H9 (cell line): ENCODE results near the gene UTP25. TPM values are rescaled to one million over a fixed set of nuclear protein-coding genes. Genes with fewer than 3 reads are reported as not detected.
"Not testable (repeated sequence)": the region's sequence is repeated elsewhere in the genome, so short reads cannot be mapped to it uniquely, and the experiment has no call there.

Source experiments
- DNase-seq: peaks from one replicate; pipeline ENCODE4 v3.0.0-alpha.2; 2017
- H2AFZ ChIP-seq: one replicate; pipeline ENCODE4 v1.6.1; 2013; ENCODE audit warnings: mild to moderate bottlenecking, low read length, control low read depth, moderate library complexity
- H2AK5ac ChIP-seq: 2 replicates; pipeline ENCODE4 v1.6.1; 2013; ENCODE audit warnings: low read length, control low read depth, mixed read lengths; ENCODE audit not compliant: insufficient read length
- H2BK120ac ChIP-seq: one replicate; pipeline ENCODE4 v1.6.1; 2013; ENCODE audit warnings: low read depth, mild to moderate bottlenecking, low read length, control low read depth, inconsistent platforms; ENCODE audit not compliant: poor library complexity, severe bottlenecking
- H2BK12ac ChIP-seq: 2 replicates; pipeline ENCODE4 v1.6.1; 2013; ENCODE audit warnings: low read length, control low read depth, mixed read lengths, low read depth; ENCODE audit not compliant: insufficient read length
- H2BK15ac ChIP-seq: 2 replicates; pipeline ENCODE4 v1.6.1; 2013; ENCODE audit warnings: low read depth, low read length, control low read depth
- H2BK20ac ChIP-seq: one replicate; pipeline ENCODE4 v1.6.1; 2013; ENCODE audit warnings: low read depth, mild to moderate bottlenecking, low read length, control low read depth, inconsistent platforms; ENCODE audit not compliant: poor library complexity, severe bottlenecking
- H2BK5ac ChIP-seq: 2 replicates; pipeline ENCODE4 v1.6.1; 2013; ENCODE audit warnings: low read length, control low read depth, mixed read lengths; ENCODE audit not compliant: insufficient read length
- H3K14ac ChIP-seq: 2 replicates; pipeline ENCODE4 v1.6.1; 2013; ENCODE audit warnings: low read length, control low read depth; ENCODE audit not compliant: insufficient read depth
- H3K18ac ChIP-seq: 2 replicates; pipeline ENCODE4 v1.6.1; 2013; ENCODE audit warnings: low read depth, mild to moderate bottlenecking, mixed read lengths, low read length, control low read depth; ENCODE audit not compliant: insufficient read length
- H3K23ac ChIP-seq: 2 replicates; pipeline ENCODE4 v1.6.1; 2013; ENCODE audit warnings: low read length, control low read depth, mixed read lengths, low read depth; ENCODE audit not compliant: insufficient read length
- H3K23me2 ChIP-seq: 2 replicates; pipeline ENCODE4 v1.6.1; 2013; ENCODE audit warnings: low read depth, mild to moderate bottlenecking, mixed read lengths, low read length, control low read depth; ENCODE audit not compliant: insufficient read length, poor library complexity, severe bottlenecking
- H3K27ac ChIP-seq: 2 replicates; pipeline ENCODE4 v1.5.1; 2013; ENCODE audit warnings: low read length, control low read depth, mixed read lengths, low read depth; ENCODE audit not compliant: insufficient read length
- H3K27me3 ChIP-seq: 2 replicates; pipeline ENCODE4 v1.6.1; 2013; ENCODE audit warnings: low read length, control low read depth, inconsistent platforms; ENCODE audit not compliant: insufficient read depth
- H3K4ac ChIP-seq: 2 replicates; pipeline ENCODE4 v1.6.1; 2013; ENCODE audit warnings: low read depth, mild to moderate bottlenecking, control low read depth, inconsistent platforms, low read length, moderate library complexity
- H3K4me1 ChIP-seq: 2 replicates; pipeline ENCODE4 v1.6.1; 2013; ENCODE audit warnings: low read length, control low read depth, inconsistent platforms; ENCODE audit not compliant: insufficient read depth
- H3K4me2 ChIP-seq: 2 replicates; pipeline ENCODE4 v1.6.1; 2013; ENCODE audit warnings: low read length, control low read depth, mixed read lengths; ENCODE audit not compliant: insufficient read length, insufficient read depth
- H3K56ac ChIP-seq: 2 replicates; pipeline ENCODE4 v1.6.1; 2013; ENCODE audit warnings: low read depth, mild to moderate bottlenecking, mixed read lengths, low read length, control low read depth; ENCODE audit not compliant: insufficient read length
- H3K79me1 ChIP-seq: 2 replicates; pipeline ENCODE4 v1.6.1; 2013; ENCODE audit warnings: low read depth, mild to moderate bottlenecking, moderate library complexity, low read length, control low read depth, inconsistent platforms; ENCODE audit not compliant: insufficient read depth, poor library complexity, severe bottlenecking
- H3K79me2 ChIP-seq: 2 replicates; pipeline ENCODE4 v1.6.1; 2013; ENCODE audit warnings: low read length, control low read depth, inconsistent platforms; ENCODE audit not compliant: insufficient read depth
- H3K9ac ChIP-seq: 2 replicates; pipeline ENCODE4 v1.6.1; 2013; ENCODE audit warnings: low read length, control low read depth, mixed read lengths; ENCODE audit not compliant: insufficient read length; ENCODE audit errors: extremely low read depth
- H3K9me3 ChIP-seq: one replicate; pipeline ENCODE4 v1.6.1; 2013; ENCODE audit warnings: low read depth, low read length, inconsistent platforms; ENCODE audit not compliant: control insufficient read depth
- H3T11ph ChIP-seq: one replicate; pipeline ENCODE4 v1.6.1; 2013; ENCODE audit warnings: mild to moderate bottlenecking, low read length, control low read depth, inconsistent platforms
- H4K20me1 ChIP-seq: one replicate; pipeline ENCODE4 v1.6.1; 2013; ENCODE audit not compliant: control insufficient read depth, insufficient read length, insufficient read depth
- H4K5ac ChIP-seq: 2 replicates; pipeline ENCODE4 v1.6.1; 2013; ENCODE audit warnings: low read depth, mild to moderate bottlenecking, mixed read lengths, low read length, control low read depth; ENCODE audit not compliant: insufficient read length
- H4K8ac ChIP-seq: replicated peaks from 2 replicates; pipeline ENCODE4 v1.6.1; 2013; ENCODE audit warnings: low read length, control low read depth, mixed read lengths, low read depth; ENCODE audit not compliant: insufficient read length
- H4K91ac ChIP-seq: 2 replicates; pipeline ENCODE4 v1.6.1; 2013; ENCODE audit warnings: low read depth, mild to moderate bottlenecking, moderate library complexity, mixed read lengths, low read length, control low read depth; ENCODE audit not compliant: insufficient read length
- H3K27ac Mint-ChIP-seq, 3 experiments: 2 replicates in 2 of 3; 3 replicates in 1 of 3; pipeline ENCODE4 v1.8.0; 2020 to 2021; ENCODE audit warnings: mixed read lengths in 3 of 3, mild to moderate bottlenecking in 1 of 3, moderate library complexity in 1 of 3
- H3K27me3 Mint-ChIP-seq: 2 replicates; pipeline ENCODE4 v1.8.0; 2021; ENCODE audit warnings: low read depth, mild to moderate bottlenecking, moderate library complexity, mixed read lengths
- H3K36me3 Mint-ChIP-seq, 3 experiments: 2 replicates in 2 of 3; 3 replicates in 1 of 3; pipeline ENCODE4 v1.8.0; 2020 to 2021; ENCODE audit warnings: low read depth in 3 of 3, mixed read lengths in 3 of 3; ENCODE audit not compliant: insufficient read depth in 1 of 3
- H3K4me1 Mint-ChIP-seq, 2 experiments: 2 replicates each; pipeline ENCODE4 v1.8.0; 2020; ENCODE audit warnings: mixed read lengths in 2 of 2
- H3K4me3 Mint-ChIP-seq, 2 experiments: 2 replicates in 1 of 2; 3 replicates in 1 of 2; pipeline ENCODE4 v1.8.0; 2020 to 2021; ENCODE audit warnings: mild to moderate bottlenecking in 2 of 2, mixed read lengths in 2 of 2, moderate library complexity in 1 of 2
- H3K9me3 Mint-ChIP-seq, 2 experiments: 2 replicates in 1 of 2; 3 replicates in 1 of 2; pipeline ENCODE4 v1.8.0; 2020; ENCODE audit warnings: mild to moderate bottlenecking in 2 of 2, mixed read lengths in 2 of 2, moderate library complexity in 1 of 2
- WGBS: extraction: QIAGEN DNeasy Blood & Tissue Kit; methylation state at CpG from one replicate; pipeline ENCODE4 v1.1.7; 2013; ENCODE audit warnings: missing lambda C conversion rate, low lambda C conversion rate, mixed read lengths; ENCODE audit not compliant: insufficient read length; ENCODE audit errors: extremely low coverage; 5-methylcytosine and 5-hydroxymethylcytosine counted together
- total RNA-seq: library from RNA; stranded (reverse); gene quantifications from 2 replicates; pipeline ENCODE4 v1.2.1, GENCODE V29; 2021
- TF ChIP-seq, protein P1 (sequence below): fragments of 200-600 bp; sonication (generic); conservative IDR thresholded peaks from 3 replicates; pipeline ENCODE4 v1.8.0; 2021; ENCODE audit warnings: antibody characterized with exemption, mild to moderate bottlenecking

Gene UTP25
- total RNA-seq, 1 experiment from 2014 or later: 12.9 TPM

DNA sequence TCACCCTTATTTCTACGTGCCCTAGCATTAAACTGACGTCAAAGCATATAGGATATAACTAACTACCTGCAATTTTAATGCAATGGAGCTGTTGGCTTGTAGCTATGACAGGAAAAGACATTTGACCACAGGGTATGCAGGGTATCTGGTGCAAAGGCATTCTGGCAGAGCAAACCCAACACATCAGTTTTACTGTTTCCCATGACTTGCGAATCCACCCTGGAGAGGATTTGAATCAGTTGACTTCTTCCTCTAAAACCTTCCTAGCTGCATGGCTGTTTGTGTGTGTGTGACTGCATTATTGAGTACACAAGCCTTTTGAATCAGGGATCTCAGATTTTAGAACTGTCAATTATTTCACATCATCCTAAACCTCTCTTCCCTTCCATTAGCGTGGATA is 68.6 kb downstream of the UTP25 start:
- Histone ChIP-seq H2BK15ac (no peak overlapping the region), H3K23ac (no peak overlapping the region), H4K8ac (no peak overlapping the region), H3K4me2 (no peak overlapping the region), H3K56ac (no peak overlapping the region), H4K20me1 (no peaks in the 10 kb centered on the region), H2AFZ (no peak overlapping the region), H3K23me2 (no peaks in the 10 kb centered on the region), H2AK5ac (no peak overlapping the region), H2BK5ac (no peak overlapping the region), H3K9ac (no peak overlapping the region), H2BK20ac (no peak overlapping the region), H2BK12ac (no peak overlapping the region), H4K91ac (no peak overlapping the region), H3K18ac (no peak overlapping the region), H3K27me3 (no peaks in the 10 kb centered on the region), H3K4me1 (no peaks in the 10 kb centered on the region), H3K79me2 (no peaks in the 10 kb centered on the region), H3K14ac (no peak overlapping the region), H3K4ac (no peak overlapping the region), H2BK120ac (no peak overlapping the region), H3K79me1 (no peaks in the 10 kb centered on the region), H3T11ph (no peak overlapping the region), H3K9me3 (no peaks in the 10 kb centered on the region), H4K5ac (no peak overlapping the region), H3K27ac (no peak overlapping the region)
- no peaks in the 10 kb centered on the region for H3K27me3 Mint-ChIP-seq
- WGBS: no CpG with 5 or more reads among the region's 4 CpGs
- no peaks in the 10 kb centered on the region; a peak in 1 of 7 replicates for H3K36me3 Mint-ChIP-seq
- H3K27ac Mint-ChIP-seq: no peak overlapping the region
- DNase-seq: no peak
- peaks cover 5% of the 10 kb centered on the region in 2 experiments; a peak in 2 of 4 replicates for H3K4me1 Mint-ChIP-seq
- TF ChIP-seq, protein P1, sequence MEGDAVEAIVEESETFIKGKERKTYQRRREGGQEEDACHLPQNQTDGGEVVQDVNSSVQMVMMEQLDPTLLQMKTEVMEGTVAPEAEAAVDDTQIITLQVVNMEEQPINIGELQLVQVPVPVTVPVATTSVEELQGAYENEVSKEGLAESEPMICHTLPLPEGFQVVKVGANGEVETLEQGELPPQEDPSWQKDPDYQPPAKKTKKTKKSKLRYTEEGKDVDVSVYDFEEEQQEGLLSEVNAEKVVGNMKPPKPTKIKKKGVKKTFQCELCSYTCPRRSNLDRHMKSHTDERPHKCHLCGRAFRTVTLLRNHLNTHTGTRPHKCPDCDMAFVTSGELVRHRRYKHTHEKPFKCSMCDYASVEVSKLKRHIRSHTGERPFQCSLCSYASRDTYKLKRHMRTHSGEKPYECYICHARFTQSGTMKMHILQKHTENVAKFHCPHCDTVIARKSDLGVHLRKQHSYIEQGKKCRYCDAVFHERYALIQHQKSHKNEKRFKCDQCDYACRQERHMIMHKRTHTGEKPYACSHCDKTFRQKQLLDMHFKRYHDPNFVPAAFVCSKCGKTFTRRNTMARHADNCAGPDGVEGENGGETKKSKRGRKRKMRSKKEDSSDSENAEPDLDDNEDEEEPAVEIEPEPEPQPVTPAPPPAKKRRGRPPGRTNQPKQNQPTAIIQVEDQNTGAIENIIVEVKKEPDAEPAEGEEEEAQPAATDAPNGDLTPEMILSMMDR: no peak
- no peak overlapping the region for H3K4me3 Mint-ChIP-seq
- H3K9me3 Mint-ChIP-seq: no peaks in the 10 kb centered on the region; a peak in 1 of 5 replicates

DNA sequence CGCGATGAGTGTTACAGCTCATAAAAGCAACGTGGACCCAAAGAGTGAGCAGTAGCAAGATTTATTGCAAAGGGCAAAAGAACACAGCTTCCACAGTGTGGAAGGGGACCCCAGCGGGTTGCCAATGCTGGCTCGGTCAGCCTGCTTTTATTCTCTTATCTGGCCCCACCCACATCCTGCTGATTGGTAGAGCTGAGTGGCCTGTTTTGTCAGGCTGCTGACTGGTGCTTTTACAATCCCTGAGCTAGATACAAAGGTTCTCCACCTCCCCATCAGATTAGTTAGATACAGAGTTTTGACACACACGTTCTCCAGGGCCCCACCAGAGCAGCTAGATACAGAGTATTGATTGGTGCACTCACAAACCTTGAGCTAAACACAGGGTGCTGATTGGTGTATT is 70.5 kb downstream of the UTP25 start:
- not testable (repeated sequence) for H3K27me3 ChIP-seq, H3K56ac ChIP-seq, H3K4me3 Mint-ChIP-seq, H3K27me3 Mint-ChIP-seq, H2BK5ac ChIP-seq, H4K8ac ChIP-seq, H3K4me2 ChIP-seq, H2BK20ac ChIP-seq, H2BK12ac ChIP-seq, H3K9me3 Mint-ChIP-seq, H2AFZ ChIP-seq, H3K18ac ChIP-seq, H3K36me3 Mint-ChIP-seq, H4K91ac ChIP-seq, H3K9me3 ChIP-seq, H3K4me1 ChIP-seq, H3K9ac ChIP-seq, H3K79me1 ChIP-seq, H3K4ac ChIP-seq, H4K5ac ChIP-seq, H3T11ph ChIP-seq, H2BK120ac ChIP-seq, H3K23ac ChIP-seq, H3K4me1 Mint-ChIP-seq, H3K23me2 ChIP-seq, H3K14ac ChIP-seq, H4K20me1 ChIP-seq, H2AK5ac ChIP-seq, DNase-seq, H2BK15ac ChIP-seq, H3K27ac ChIP-seq, H3K79me2 ChIP-seq
- no CpG with 5 or more reads among the region's 6 CpGs for WGBS
- peak overlapping the region in 1 of 3 experiments; percentile 67; a peak in 1 of 7 replicates for H3K27ac Mint-ChIP-seq
